CD14-positive monocyte (primary cell): Measurements from ENCODE around the gene TTC1. TPM values are rescaled to one million over a fixed set of nuclear protein-coding genes. Genes with fewer than 3 reads are reported as not detected.
A peak's percentile ranks its signal among the peaks of the same experiment; 100 is the strongest.

Source experiments
- DNase-seq, 3 donors: peaks; one replicate each; pipeline ENCODE4 v3.0.0-alpha.2; 2011 to 2022
- H2AFZ ChIP-seq: 2 replicates; pipeline ENCODE4 v1.6.0; 2012; ENCODE audit warnings: mild to moderate bottlenecking, low read depth, low read length, inconsistent platforms; ENCODE audit not compliant: insufficient read depth, poor library complexity, severe bottlenecking
- H3K27ac ChIP-seq, 2 donors: 1 replicate in 1 of 2; 2 replicates in 1 of 2; pipeline ENCODE4 v1.5.1; 2012 to 2013; ENCODE audit warnings: low read length in 2 of 2, control low read depth in 1 of 2, inconsistent platforms in 1 of 2, low read depth in 1 of 2, mild to moderate bottlenecking in 1 of 2
- H3K27me3 ChIP-seq, 2 donors: one replicate each; pipeline versions ENCODE4 v1.6.0 to v1.6.1; 2011 to 2013; ENCODE audit warnings: low read length in 2 of 2; ENCODE audit not compliant: control insufficient read depth in 2 of 2, insufficient read depth in 2 of 2
- H3K36me3 ChIP-seq, 2 donors: replicated peaks in 1 of 2; 1 replicate in 1 of 2; 2 replicates in 1 of 2; pipeline versions ENCODE4 v1.5.1 to v1.6.1; 2012 to 2013; ENCODE audit warnings: low read length in 2 of 2, control low read depth in 1 of 2, inconsistent platforms in 1 of 2, mild to moderate bottlenecking in 1 of 2; ENCODE audit not compliant: insufficient read depth in 2 of 2, control insufficient read depth in 1 of 2
- H3K4me1 ChIP-seq, 2 donors: 1 replicate in 1 of 2; 2 replicates in 1 of 2; pipeline versions ENCODE4 v1.5.1 to v1.6.1; 2012 to 2013; ENCODE audit warnings: low read length in 2 of 2, control low read depth in 1 of 2, inconsistent platforms in 1 of 2, mild to moderate bottlenecking in 1 of 2, moderate library complexity in 1 of 2; ENCODE audit not compliant: insufficient read depth in 2 of 2, control insufficient read depth in 1 of 2
- H3K4me2 ChIP-seq: replicated peaks from 2 replicates; pipeline ENCODE3; 2012; ENCODE audit warnings: low read length, moderate library complexity, mild to moderate bottlenecking; ENCODE audit not compliant: poor library complexity, severe bottlenecking; ENCODE audit errors: extremely low read depth
- H3K4me3 ChIP-seq, 3 experiments: fragments of 200-600 bp in 1 of 3; sonication (generic) in 1 of 3; replicated peaks in 1 of 3; 1 replicate in 2 of 3; 2 replicates in 1 of 3; pipeline ENCODE4 v1.5.1; 2011 to 2013; ENCODE audit warnings: low read length in 3 of 3, mild to moderate bottlenecking in 3 of 3, control low read depth in 2 of 3, low read depth in 2 of 3, inconsistent platforms in 1 of 3, moderate library complexity in 1 of 3
- H3K79me2 ChIP-seq: 2 replicates; pipeline ENCODE4 v1.6.0; 2012; ENCODE audit warnings: mild to moderate bottlenecking, control low read depth, inconsistent platforms, low read length, moderate library complexity; ENCODE audit not compliant: insufficient read depth
- H3K9ac ChIP-seq: 2 replicates; pipeline ENCODE4 v1.6.0; 2017; ENCODE audit warnings: low read length, mild to moderate bottlenecking; ENCODE audit not compliant: insufficient read depth, poor library complexity, severe bottlenecking
- H3K9me3 ChIP-seq, 2 donors: replicated peaks in 1 of 2; 1 replicate in 1 of 2; 2 replicates in 1 of 2; pipeline versions ENCODE4 v1.5.1 to v1.6.1; 2012 to 2013; ENCODE audit warnings: low read length in 2 of 2, control low read depth in 1 of 2; ENCODE audit not compliant: control insufficient read depth in 1 of 2, insufficient read depth in 1 of 2
- H4K20me1 ChIP-seq: 2 replicates; pipeline ENCODE4 v1.6.0; 2012; ENCODE audit warnings: mild to moderate bottlenecking, low read length, control low read depth, moderate library complexity; ENCODE audit not compliant: insufficient read depth
- H3K27ac Mint-ChIP-seq, 7 donors: one replicate each; pipeline ENCODE4 v1.8.0; 2020; ENCODE audit warnings: mild to moderate bottlenecking in 7 of 7, mixed read lengths in 7 of 7, moderate library complexity in 6 of 7, inconsistent platforms in 2 of 7
- H3K27me3 Mint-ChIP-seq, 3 donors: one replicate each; pipeline ENCODE4 v1.8.0; 2021 to 2022; ENCODE audit warnings: low read depth in 3 of 3, mild to moderate bottlenecking in 3 of 3, mixed read lengths in 3 of 3, moderate library complexity in 3 of 3, inconsistent platforms in 1 of 3
- H3K36me3 Mint-ChIP-seq, 2 donors: one replicate each; pipeline ENCODE4 v1.8.0; 2020; ENCODE audit warnings: mixed read lengths in 2 of 2, inconsistent platforms in 1 of 2, mild to moderate bottlenecking in 1 of 2
- H3K4me1 Mint-ChIP-seq: one replicate; pipeline ENCODE4 v1.8.0; 2020; ENCODE audit warnings: mild to moderate bottlenecking, mixed read lengths
- H3K4me3 Mint-ChIP-seq, 2 donors: one replicate each; pipeline ENCODE4 v1.8.0; 2020; ENCODE audit warnings: mild to moderate bottlenecking in 2 of 2, mixed read lengths in 2 of 2, moderate library complexity in 1 of 2
- H3K9me3 Mint-ChIP-seq, 7 donors: one replicate each; pipeline ENCODE4 v1.8.0; 2020 to 2022; ENCODE audit warnings: mixed read lengths in 7 of 7, mild to moderate bottlenecking in 6 of 7, moderate library complexity in 6 of 7, inconsistent platforms in 2 of 7
- CTCF ChIP-seq: fragments of 200-600 bp; IDR thresholded peaks from one replicate; pipeline ENCODE4 v1.8.0; 2022; ENCODE audit warnings: antibody characterized with exemption, mild to moderate bottlenecking
- WGBS: methylation state at CpG from one replicate; pipeline ENCODE4 v1.1.5; 2013; ENCODE audit warnings: missing lambda C conversion rate; ENCODE audit not compliant: insufficient coverage; 5-methylcytosine and 5-hydroxymethylcytosine counted together
- intact Hi-C, 2 donors: fragments of 100-400 bp; cut with micrococcal nuclease; formaldehyde crosslinking; loops; one replicate each; pipeline versions ENCODE4 v1.15.0 to v1.15.1; 2023
- polyA plus RNA-seq, 3 donors: library from polyadenylated mRNA; depleted of rRNA in 1 of 3; unstranded in 2 of 3; stranded (reverse) in 1 of 3; fragments of 300-500 nt in 2 of 3; fragments of >200 nt in 1 of 3; fragmentation: Illumina TruSeq in 2 of 3; gene quantifications; 1 replicate in 2 of 3; 2 replicates in 1 of 3; pipeline ENCODE4 v1.2.3, GENCODE V29; 2012 to 2021

The TTC1 gene
- polyA plus RNA-seq, 3 donors: 11.4 to 63.4 (median 63.0) TPM

- Histone ChIP-seq H3K4me3 (no peak overlapping the region), H3K79me2 (no peaks in the 10 kb centered on the region), H3K4me1 (peaks cover 5% of the 10 kb centered on the region in 2 donors), H3K4me2 (no peak overlapping the region), H3K27ac (no peak overlapping the region), H3K9ac (no peak overlapping the region), H3K9me3 (peaks cover 0 to 14% of the 10 kb centered on the region in 2 donors), H3K27me3 (peaks cover 43 to 61% of the 10 kb centered on the region in 2 donors), H2AFZ (no peak overlapping the region), H3K36me3 (no peaks in the 10 kb centered on the region), H4K20me1 (no peaks in the 10 kb centered on the region)
- Mint-ChIP-seq H3K4me1 (peaks cover 9% of the 10 kb centered on the region), H3K9me3 (peaks cover 0 to 12% (median 8%) of the 10 kb centered on the region in 7 donors), H3K4me3 (no peak overlapping the region), H3K27me3 (peaks cover 47 to 60% (median 53%) of the 10 kb centered on the region in 3 donors), H3K36me3 (peaks cover 0 to 6% of the 10 kb centered on the region in 2 donors), H3K27ac (no peak overlapping the region)
- intact Hi-C loops: no loop called here
- no peak for DNase-seq
- WGBS: 95% methylated on average over 2 of the region's 2 CpGs
- TF ChIP-seq CTCF: no peak
Measured at GRCh38 chr5:159975462-159976019, 33.4 kb upstream of the TTC1 start.

- Mint-ChIP-seq H3K36me3 (peaks cover 0 to 5% of the 10 kb centered on the region in 2 donors), H3K27ac (no peak overlapping the region), H3K27me3 (peaks cover 38 to 51% (median 45%) of the 10 kb centered on the region in 3 donors), H3K4me3 (peak overlapping the region in 1 of 2 donors; percentile 18), H3K4me1 (peaks cover 7% of the 10 kb centered on the region), H3K9me3 (peaks cover 0 to 9% (median 6%) of the 10 kb centered on the region in 7 donors)
- TF ChIP-seq CTCF: no peak
- peaks cover 3 to 5% of the 10 kb centered on the region in 2 donors for H3K4me1 ChIP-seq
- no peaks in the 10 kb centered on the region for H3K79me2 ChIP-seq
- intact Hi-C loops: no loop called here
- no peak for DNase-seq
- H3K27me3 ChIP-seq: peaks cover 31 to 54% of the 10 kb centered on the region in 2 donors
- no peak overlapping the region for H3K9ac ChIP-seq
- H3K27ac ChIP-seq: no peak overlapping the region
- H3K9me3 ChIP-seq: peaks cover 0 to 14% of the 10 kb centered on the region in 2 donors
- no peak overlapping the region for H3K4me3 ChIP-seq
- no peak overlapping the region for H3K4me2 ChIP-seq
- no peaks in the 10 kb centered on the region for H4K20me1 ChIP-seq
- no peaks in the 10 kb centered on the region for H3K36me3 ChIP-seq
- WGBS: 93% methylated on average over 2 of the region's 3 CpGs
- no peak overlapping the region for H2AFZ ChIP-seq
Measured at GRCh38 chr5:159976921-159977320, 32.0 kb upstream of the TTC1 start.
